ENCODE results near the gene DLX4. TPM values are rescaled to one million over a fixed set of nuclear protein-coding genes. Genes with fewer than 3 reads are reported as not detected.

Gene DLX4
- total RNA-seq, 1 experiment from 2014 or later = 2.5 TPM

DNA sequence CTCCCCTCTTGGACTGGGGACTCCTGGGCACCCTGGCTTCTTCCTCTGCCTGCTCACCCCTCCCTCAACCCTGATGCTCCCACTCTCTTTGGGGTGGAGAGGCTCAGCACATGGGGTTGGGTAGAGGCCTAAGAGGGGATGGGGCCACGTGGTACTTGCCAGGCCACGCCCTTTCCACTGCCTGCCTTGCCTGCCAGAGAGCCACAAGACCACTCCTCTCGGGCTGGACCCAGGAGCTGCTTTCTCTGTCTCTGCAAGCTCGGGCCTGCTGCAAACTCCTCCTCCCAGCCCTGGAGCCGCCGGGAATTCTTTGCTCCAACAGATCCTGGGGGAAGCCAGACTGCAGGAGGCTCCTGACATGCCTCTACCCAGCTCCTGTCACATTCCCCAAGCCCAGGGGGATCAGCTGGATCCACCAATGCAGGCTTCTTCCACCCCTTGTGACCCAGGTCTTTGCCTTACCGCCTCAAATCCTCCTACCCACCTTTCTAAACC is 11.8 kb downstream of the DLX4 start:
- no CpG with 5 or more reads among the region's 7 CpGs for WGBS (ENCODE audit: extremely low coverage, insufficient read length, low lambda C conversion rate)
- Histone ChIP-seq H3K79me1 (ENCODE audit: insufficient read depth, low read depth, low read length, poor library complexity, severe bottlenecking) (no peaks in the 10 kb centered on the region), H3K9me3 (ENCODE audit: control insufficient read depth, low read depth, low read length) (no peaks in the 10 kb centered on the region), H4K5ac (ENCODE audit: insufficient read length, low read depth, low read length) (no peak overlapping the region), H3K23ac (ENCODE audit: insufficient read length, low read depth, low read length) (no peak overlapping the region), H4K20me1 (ENCODE audit: control insufficient read depth, insufficient read depth, insufficient read length) (no peaks in the 10 kb centered on the region), H4K8ac (replicated peaks; ENCODE audit: insufficient read length, low read depth, low read length) (no peak overlapping the region), H3K4ac (ENCODE audit: low read depth, low read length) (no peak overlapping the region), H3K4me1 (ENCODE audit: insufficient read depth, low read length) (peaks cover 3% of the 10 kb centered on the region), H4K91ac (ENCODE audit: insufficient read length, low read depth, low read length) (no peak overlapping the region), H3K23me2 (ENCODE audit: insufficient read length, low read depth, low read length, poor library complexity, severe bottlenecking) (no peaks in the 10 kb centered on the region), H3K4me2 (ENCODE audit: insufficient read depth, insufficient read length, low read length) (no peak overlapping the region), H2BK5ac (ENCODE audit: insufficient read length, low read length) (no peak overlapping the region), H2BK12ac (ENCODE audit: insufficient read length, low read depth, low read length) (no peak overlapping the region), H3K27ac (ENCODE audit: insufficient read length, low read depth, low read length) (no peak overlapping the region), H3T11ph (ENCODE audit: low read length) (no peak overlapping the region), H2AK5ac (ENCODE audit: insufficient read length, low read length) (no peak overlapping the region), H3K9ac (ENCODE audit: extremely low read depth, insufficient read length, low read length) (no peak overlapping the region), H3K18ac (ENCODE audit: insufficient read length, low read depth, low read length) (no peak overlapping the region), H3K79me2 (ENCODE audit: insufficient read depth, low read length) (no peaks in the 10 kb centered on the region), H2BK20ac (ENCODE audit: low read depth, low read length, poor library complexity, severe bottlenecking) (no peak overlapping the region), H2BK15ac (ENCODE audit: low read depth, low read length) (no peak overlapping the region), H3K27me3 (ENCODE audit: insufficient read depth, low read length) (peaks cover 4% of the 10 kb centered on the region; the same call in 1 of the 2 replicates), H2BK120ac (ENCODE audit: low read depth, low read length, poor library complexity, severe bottlenecking) (no peak overlapping the region), H3K14ac (ENCODE audit: insufficient read depth, low read length) (no peak overlapping the region), H3K56ac (ENCODE audit: insufficient read length, low read depth, low read length) (no peak overlapping the region), H2AFZ (ENCODE audit: low read length) (no peak overlapping the region)
- Mint-ChIP-seq H3K4me3 (peak overlapping the region in 1 of 2 experiments; percentile 8; a peak in 1 of 5 replicates), H3K27ac (peak overlapping the region in 1 of 3 experiments; percentile 46; a peak in 2 of 7 replicates), H3K36me3 (ENCODE audit: insufficient read depth in 1 of 3, low read depth in 3 of 3) (no peaks in the 10 kb centered on the region; a peak in 1 of 7 replicates), H3K9me3 (peaks cover 0 to 3% of the 10 kb centered on the region in 2 experiments; a peak in 1 of 5 replicates), H3K27me3 (ENCODE audit: low read depth) (peaks cover 98% of the 10 kb centered on the region), H3K4me1 (peaks cover 36 to 74% of the 10 kb centered on the region in 2 experiments)
- TF ChIP-seq, protein P1, sequence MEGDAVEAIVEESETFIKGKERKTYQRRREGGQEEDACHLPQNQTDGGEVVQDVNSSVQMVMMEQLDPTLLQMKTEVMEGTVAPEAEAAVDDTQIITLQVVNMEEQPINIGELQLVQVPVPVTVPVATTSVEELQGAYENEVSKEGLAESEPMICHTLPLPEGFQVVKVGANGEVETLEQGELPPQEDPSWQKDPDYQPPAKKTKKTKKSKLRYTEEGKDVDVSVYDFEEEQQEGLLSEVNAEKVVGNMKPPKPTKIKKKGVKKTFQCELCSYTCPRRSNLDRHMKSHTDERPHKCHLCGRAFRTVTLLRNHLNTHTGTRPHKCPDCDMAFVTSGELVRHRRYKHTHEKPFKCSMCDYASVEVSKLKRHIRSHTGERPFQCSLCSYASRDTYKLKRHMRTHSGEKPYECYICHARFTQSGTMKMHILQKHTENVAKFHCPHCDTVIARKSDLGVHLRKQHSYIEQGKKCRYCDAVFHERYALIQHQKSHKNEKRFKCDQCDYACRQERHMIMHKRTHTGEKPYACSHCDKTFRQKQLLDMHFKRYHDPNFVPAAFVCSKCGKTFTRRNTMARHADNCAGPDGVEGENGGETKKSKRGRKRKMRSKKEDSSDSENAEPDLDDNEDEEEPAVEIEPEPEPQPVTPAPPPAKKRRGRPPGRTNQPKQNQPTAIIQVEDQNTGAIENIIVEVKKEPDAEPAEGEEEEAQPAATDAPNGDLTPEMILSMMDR (conservative IDR thresholded peaks at IDR 0.05) = no peak
- peak; percentile 97 for DNase-seq

All from H9 (cell line).